Measurements from ENCODE around the gene CDH20.

Gene CDH20

DNA sequence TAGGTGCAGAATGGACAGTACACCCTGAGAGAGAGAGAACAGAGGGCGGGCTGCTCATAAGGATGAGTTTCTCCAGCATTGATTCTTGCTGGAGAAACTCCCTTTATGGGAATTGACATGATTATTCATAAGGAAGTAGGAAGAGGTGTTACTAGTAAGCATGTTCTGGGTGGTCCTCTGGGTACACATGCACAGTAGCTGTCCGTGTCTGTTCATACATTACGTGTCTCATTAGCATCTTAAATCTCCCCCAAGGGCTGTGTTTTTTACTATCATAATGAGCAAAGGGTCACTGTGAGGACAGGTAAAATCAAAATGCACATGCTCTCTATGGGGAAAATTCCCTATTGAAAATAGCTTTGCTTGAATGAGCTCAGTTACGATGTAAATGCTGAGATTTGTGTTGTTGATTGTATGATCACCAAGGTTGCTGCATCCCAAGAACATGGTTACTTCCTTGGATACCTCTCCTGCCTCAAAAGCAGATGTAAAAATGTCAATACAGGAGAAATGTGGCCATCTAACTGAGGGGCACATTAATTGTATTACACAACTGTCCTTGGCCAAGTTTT lies 238.9 kb downstream of the CDH20 start:
- Histone ChIP-seq H3K36me3 (ENCODE audit: insufficient read depth, low read length) (peaks cover 3% of the 10 kb centered on the region; the same call in 1 of the 2 replicates), H3K4me3 (ENCODE audit: low read depth, low read length) (no peak overlapping the region), H3K27ac (ENCODE audit: low read depth, low read length) (no peak overlapping the region), H3K79me2 (ENCODE audit: control insufficient read depth, insufficient read depth, low read length, unreplicated experiment) (no peaks in the 10 kb centered on the region), H3K27me3 (ENCODE audit: insufficient read depth, low read length) (no peaks in the 10 kb centered on the region), H3K4me1 (ENCODE audit: control insufficient read depth, insufficient read depth, low read length, unreplicated experiment) (peaks cover 13% of the 10 kb centered on the region), H2AFZ (ENCODE audit: low read length, unreplicated experiment) (no peak overlapping the region)

DNA sequence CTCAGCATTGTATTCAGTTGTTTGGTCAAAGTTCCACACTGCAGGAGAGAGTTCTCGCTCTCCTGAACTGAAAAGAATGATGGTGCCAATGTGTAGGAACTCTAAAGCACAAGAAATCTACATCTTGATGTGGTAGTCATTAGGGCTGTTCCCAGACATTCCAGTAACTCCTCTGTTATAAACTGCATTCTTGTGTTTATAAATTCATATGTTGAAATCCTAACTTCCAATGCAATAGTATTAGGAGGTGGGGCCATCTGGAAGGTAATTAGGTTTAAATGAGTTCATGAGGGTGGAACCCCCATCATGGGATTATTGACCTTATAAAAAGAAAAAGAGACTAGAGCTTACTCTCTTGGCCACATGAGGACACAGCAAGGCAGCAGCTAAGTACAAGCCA lies 239.6 kb downstream of the CDH20 start:
- no peak overlapping the region for H2AFZ ChIP-seq (ENCODE audit: low read length, unreplicated experiment)

DNA sequence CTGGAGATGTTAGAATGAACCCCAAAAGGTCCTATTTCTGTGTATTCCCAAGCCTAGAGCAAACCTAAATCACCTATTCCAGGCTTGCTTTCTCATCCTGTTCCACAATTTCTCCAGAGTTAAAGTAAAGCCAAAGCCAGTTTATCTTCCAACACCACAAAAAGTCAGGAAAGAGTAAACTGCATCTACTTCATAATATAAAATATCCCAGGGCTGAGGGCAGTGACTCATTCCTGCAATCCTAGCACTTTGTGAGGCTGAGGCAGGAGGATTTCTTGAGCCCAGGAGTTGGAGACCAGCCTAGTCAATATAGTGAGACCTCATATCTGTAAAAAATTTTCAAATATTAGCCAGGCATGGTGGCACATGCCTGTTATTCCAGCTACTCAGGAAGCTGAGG lies 241.4 kb downstream of the CDH20 start:
- peaks cover 3% of the 10 kb centered on the region; the same call in 1 of the 2 replicates for H3K36me3 ChIP-seq (ENCODE audit: insufficient read depth, low read length)
- no peaks in the 10 kb centered on the region for H3K27me3 ChIP-seq (ENCODE audit: insufficient read depth, low read length)
- peaks cover 9% of the 10 kb centered on the region for H3K4me1 ChIP-seq (ENCODE audit: control insufficient read depth, insufficient read depth, low read length, unreplicated experiment)
- H3K4me3 ChIP-seq (ENCODE audit: low read depth, low read length), result no peak overlapping the region
- no peak overlapping the region for H2AFZ ChIP-seq (ENCODE audit: low read length, unreplicated experiment)
- H3K27ac ChIP-seq (ENCODE audit: low read depth, low read length), result no peak overlapping the region
- no peaks in the 10 kb centered on the region for H3K79me2 ChIP-seq (ENCODE audit: control insufficient read depth, insufficient read depth, low read length, unreplicated experiment)

More for the DNA sequence above, 239.6 kb downstream of the CDH20 start:
- Histone ChIP-seq H3K27ac (ENCODE audit: low read depth, low read length) (no peak overlapping the region), H3K4me1 (ENCODE audit: control insufficient read depth, insufficient read depth, low read length, unreplicated experiment) (peaks cover 13% of the 10 kb centered on the region), H3K4me3 (ENCODE audit: low read depth, low read length) (no peak overlapping the region), H3K27me3 (ENCODE audit: insufficient read depth, low read length) (no peaks in the 10 kb centered on the region), H3K36me3 (ENCODE audit: insufficient read depth, low read length) (peaks cover 3% of the 10 kb centered on the region; the same call in 1 of the 2 replicates), H3K79me2 (ENCODE audit: control insufficient read depth, insufficient read depth, low read length, unreplicated experiment) (no peaks in the 10 kb centered on the region)

DNA sequence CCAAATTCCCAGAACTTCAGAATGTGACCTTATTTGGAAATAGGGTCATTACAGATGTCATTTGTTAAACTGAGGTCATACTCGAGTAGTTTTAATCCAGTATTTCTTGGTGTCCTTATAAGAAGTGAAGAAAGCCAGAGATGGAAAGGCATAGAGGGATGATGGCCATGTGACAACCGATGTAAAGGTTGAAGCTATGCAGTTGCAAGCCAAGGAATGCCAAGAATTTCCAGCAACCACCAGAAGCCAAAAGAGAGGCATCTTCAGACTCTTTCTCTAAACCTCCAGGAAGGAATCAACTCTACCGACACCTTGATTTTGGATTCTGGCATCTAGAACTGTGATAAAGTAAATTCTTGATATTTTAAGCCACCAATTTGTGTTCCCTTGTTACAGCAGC lies 242.2 kb downstream of the CDH20 start:
- Histone ChIP-seq H3K27ac (ENCODE audit: low read depth, low read length) (no peak overlapping the region), H3K4me3 (ENCODE audit: low read depth, low read length) (no peak overlapping the region), H3K79me2 (ENCODE audit: control insufficient read depth, insufficient read depth, low read length, unreplicated experiment) (no peaks in the 10 kb centered on the region), H2AFZ (ENCODE audit: low read length, unreplicated experiment) (no peak overlapping the region), H3K4me1 (ENCODE audit: control insufficient read depth, insufficient read depth, low read length, unreplicated experiment) (peaks cover 5% of the 10 kb centered on the region), H3K27me3 (ENCODE audit: insufficient read depth, low read length) (no peaks in the 10 kb centered on the region), H3K36me3 (ENCODE audit: insufficient read depth, low read length) (peaks cover 3% of the 10 kb centered on the region; the same call in 1 of the 2 replicates)

DNA sequence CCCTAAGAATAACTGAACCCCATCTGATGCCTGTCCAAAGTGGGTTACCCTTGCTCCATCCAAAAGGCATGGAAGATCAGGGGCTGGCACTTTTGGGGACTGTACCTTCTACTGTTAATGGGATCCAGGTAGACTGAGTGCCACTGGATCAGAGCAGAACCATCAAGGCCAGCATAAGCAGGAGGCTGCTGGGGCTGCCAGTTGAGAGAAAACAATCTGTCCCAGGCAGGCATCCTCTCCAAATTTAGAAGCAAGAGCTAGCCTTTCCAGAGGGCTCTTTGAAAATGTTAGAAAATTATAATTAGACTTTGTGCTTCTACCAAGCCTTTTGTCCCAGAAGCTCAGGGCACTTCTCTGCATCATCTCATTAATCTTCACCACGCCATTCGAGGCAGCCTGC lies 245.6 kb downstream of the CDH20 start:
- Histone ChIP-seq H3K36me3 (ENCODE audit: insufficient read depth, low read length) (no peaks in the 10 kb centered on the region), H3K79me2 (ENCODE audit: control insufficient read depth, insufficient read depth, low read length, unreplicated experiment) (no peaks in the 10 kb centered on the region), H3K27me3 (ENCODE audit: insufficient read depth, low read length) (no peaks in the 10 kb centered on the region), H2AFZ (ENCODE audit: low read length, unreplicated experiment) (no peak overlapping the region), H3K4me3 (ENCODE audit: low read depth, low read length) (no peak overlapping the region), H3K27ac (ENCODE audit: low read depth, low read length) (no peak overlapping the region), H3K4me1 (ENCODE audit: control insufficient read depth, insufficient read depth, low read length, unreplicated experiment) (peaks cover 10% of the 10 kb centered on the region)

DNA sequence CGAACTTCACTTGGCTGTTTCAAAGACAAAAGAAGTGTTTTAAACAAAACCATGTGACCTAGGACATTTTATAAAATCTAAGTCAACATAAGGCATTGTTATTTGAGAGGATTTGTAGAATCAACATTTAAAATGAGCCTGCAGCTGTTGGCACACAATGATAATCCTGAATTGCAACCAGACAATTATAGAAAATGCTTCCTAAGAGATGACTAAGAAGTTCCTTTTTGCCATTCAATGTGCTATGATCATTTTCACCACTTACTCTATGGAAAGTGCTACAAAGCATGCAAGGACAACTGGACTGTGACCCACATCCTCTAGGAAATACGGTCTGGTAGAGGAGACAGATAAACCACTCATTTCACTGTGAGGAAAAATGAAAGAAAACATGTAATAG lies 246.4 kb downstream of the CDH20 start:
- Histone ChIP-seq H2AFZ (ENCODE audit: low read length, unreplicated experiment) (no peak overlapping the region), H3K36me3 (ENCODE audit: insufficient read depth, low read length) (no peaks in the 10 kb centered on the region), H3K27me3 (ENCODE audit: insufficient read depth, low read length) (no peaks in the 10 kb centered on the region), H3K4me1 (ENCODE audit: control insufficient read depth, insufficient read depth, low read length, unreplicated experiment) (peaks cover 10% of the 10 kb centered on the region), H3K27ac (ENCODE audit: low read depth, low read length) (no peak overlapping the region), H3K4me3 (ENCODE audit: low read depth, low read length) (peak overlapping the region; percentile 8; the same call in 1 of the 2 replicates), H3K79me2 (ENCODE audit: control insufficient read depth, insufficient read depth, low read length, unreplicated experiment) (no peaks in the 10 kb centered on the region)

DNA sequence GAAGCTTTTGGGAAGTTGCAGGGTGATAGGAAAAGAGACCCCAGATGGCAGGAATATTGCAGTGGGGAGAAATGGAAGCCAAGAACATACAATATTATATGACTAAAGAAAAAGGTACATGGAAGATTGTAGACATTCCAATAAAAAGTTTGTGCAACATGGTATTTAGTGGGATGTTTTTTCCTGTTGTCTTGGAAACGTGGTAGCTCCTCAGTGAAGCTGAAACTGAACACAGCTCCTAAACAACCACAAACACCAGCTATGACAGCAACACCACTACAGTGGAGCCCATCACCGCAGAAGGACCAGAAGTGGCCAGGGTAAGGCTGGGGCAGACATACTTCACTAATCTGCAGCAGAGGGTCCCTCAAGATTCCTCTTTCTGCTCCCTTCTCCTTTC lies 246.8 kb downstream of the CDH20 start:
- Histone ChIP-seq H3K27me3 (ENCODE audit: insufficient read depth, low read length) (no peaks in the 10 kb centered on the region), H3K4me3 (ENCODE audit: low read depth, low read length) (no peak overlapping the region)

DNA sequence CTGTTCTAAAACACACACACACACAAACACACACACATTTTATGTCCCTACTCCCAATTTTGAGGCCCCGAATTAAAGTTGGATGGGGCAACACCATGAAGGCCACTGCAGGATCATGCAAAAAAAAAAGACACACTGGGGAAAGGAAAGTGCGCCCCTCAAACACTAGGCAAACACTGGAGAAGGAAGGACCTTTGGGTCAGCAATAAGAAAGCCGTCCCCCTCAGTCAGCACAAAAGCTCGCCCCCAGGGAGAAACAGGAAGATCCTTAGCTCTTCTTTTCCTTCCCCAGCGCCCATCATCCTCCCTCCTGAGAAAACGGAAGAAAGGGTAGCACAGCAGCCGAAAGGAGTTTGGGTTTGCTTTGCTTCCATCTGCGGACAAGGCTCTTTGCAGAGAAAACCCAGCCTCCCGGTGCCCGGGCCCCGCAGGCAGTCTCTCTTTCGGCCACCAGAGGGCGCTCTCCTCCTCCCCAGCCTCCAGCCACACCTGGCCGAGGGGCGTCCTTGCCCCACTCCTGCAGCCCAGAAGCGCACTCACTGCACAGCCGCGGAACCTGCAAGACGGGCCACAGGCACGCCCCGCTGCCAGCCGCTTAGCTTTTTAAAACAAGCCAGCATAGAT lies 248.5 kb downstream of the CDH20 start:
- Histone ChIP-seq H3K4me1 (ENCODE audit: control insufficient read depth, insufficient read depth, low read length, unreplicated experiment) (peaks cover 5% of the 10 kb centered on the region), H3K4me3 (ENCODE audit: low read depth, low read length) (peak overlapping the region; percentile 71), H3K27ac (ENCODE audit: low read depth, low read length) (no peak overlapping the region), H3K79me2 (ENCODE audit: control insufficient read depth, insufficient read depth, low read length, unreplicated experiment) (no peaks in the 10 kb centered on the region), H3K36me3 (ENCODE audit: insufficient read depth, low read length) (no peaks in the 10 kb centered on the region), H2AFZ (ENCODE audit: low read length, unreplicated experiment) (peak overlapping the region; percentile 95), H3K27me3 (ENCODE audit: insufficient read depth, low read length) (no peaks in the 10 kb centered on the region)

More for the DNA sequence above, 246.8 kb downstream of the CDH20 start:
- Histone ChIP-seq H2AFZ (ENCODE audit: low read length, unreplicated experiment) (no peak overlapping the region), H3K79me2 (ENCODE audit: control insufficient read depth, insufficient read depth, low read length, unreplicated experiment) (no peaks in the 10 kb centered on the region), H3K27ac (ENCODE audit: low read depth, low read length) (no peak overlapping the region), H3K4me1 (ENCODE audit: control insufficient read depth, insufficient read depth, low read length, unreplicated experiment) (peaks cover 10% of the 10 kb centered on the region), H3K36me3 (ENCODE audit: insufficient read depth, low read length) (no peaks in the 10 kb centered on the region)

DNA sequence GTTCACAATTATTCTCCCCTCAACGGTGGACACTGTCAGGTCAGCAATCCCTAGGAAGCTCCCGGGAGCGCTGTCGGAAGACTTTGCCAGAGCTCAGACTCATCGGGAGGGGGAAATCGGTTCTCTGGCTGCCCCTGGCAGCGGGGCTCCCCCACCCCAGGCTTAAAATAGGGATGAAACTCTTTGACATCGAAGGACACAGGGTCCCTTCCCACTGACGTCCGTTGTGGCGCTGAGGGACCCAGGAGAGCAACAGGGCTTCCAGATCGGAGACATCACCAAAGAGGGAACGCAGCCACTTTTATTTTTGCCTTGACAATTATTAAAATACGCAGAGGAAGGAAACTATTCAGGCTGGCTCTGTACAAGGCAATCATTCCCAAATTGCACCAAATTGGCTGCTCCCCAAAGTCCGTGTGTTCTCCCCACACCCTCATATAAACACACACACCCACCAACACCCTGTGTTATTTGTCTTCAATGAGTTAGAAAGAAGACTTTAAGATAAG lies 249.0 kb downstream of the CDH20 start:
- peak overlapping the region; percentile 70 for H2AFZ ChIP-seq (ENCODE audit: low read length, unreplicated experiment)
- peaks cover 5% of the 10 kb centered on the region for H3K4me1 ChIP-seq (ENCODE audit: control insufficient read depth, insufficient read depth, low read length, unreplicated experiment)
- H3K79me2 ChIP-seq (ENCODE audit: control insufficient read depth, insufficient read depth, low read length, unreplicated experiment), result no peaks in the 10 kb centered on the region
- no peak overlapping the region for H3K27ac ChIP-seq (ENCODE audit: low read depth, low read length)
- no peaks in the 10 kb centered on the region for H3K36me3 ChIP-seq (ENCODE audit: insufficient read depth, low read length)
- peak overlapping the region; percentile 71 for H3K4me3 ChIP-seq (ENCODE audit: low read depth, low read length)
- H3K27me3 ChIP-seq (ENCODE audit: insufficient read depth, low read length), result no peaks in the 10 kb centered on the region

DNA sequence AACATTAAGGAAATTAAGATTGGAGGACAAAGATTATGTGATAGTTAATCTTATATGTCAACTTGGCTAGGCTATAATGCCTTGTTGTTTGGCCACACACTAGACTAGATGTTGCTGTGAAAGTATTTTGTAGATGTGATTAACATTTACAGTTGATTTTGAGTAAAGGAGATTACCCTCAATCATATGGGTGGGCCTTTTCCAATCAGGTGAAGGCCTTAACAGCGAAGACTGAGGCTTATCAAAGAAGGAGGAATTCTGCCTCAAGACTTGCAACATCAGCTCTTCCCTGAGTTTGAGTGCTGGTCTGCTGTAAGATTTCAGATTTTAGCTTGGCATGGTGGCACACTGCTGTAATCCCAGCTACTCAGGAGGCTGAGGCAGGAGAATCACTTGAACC lies 250.3 kb downstream of the CDH20 start:
- H3K27me3 ChIP-seq (ENCODE audit: insufficient read depth, low read length), result no peaks in the 10 kb centered on the region
- H3K36me3 ChIP-seq (ENCODE audit: insufficient read depth, low read length), result no peaks in the 10 kb centered on the region
- peaks cover 16% of the 10 kb centered on the region for H3K4me1 ChIP-seq (ENCODE audit: control insufficient read depth, insufficient read depth, low read length, unreplicated experiment)
- H2AFZ ChIP-seq (ENCODE audit: low read length, unreplicated experiment), result no peak overlapping the region
- H3K27ac ChIP-seq (ENCODE audit: low read depth, low read length), result no peak overlapping the region
- H3K79me2 ChIP-seq (ENCODE audit: control insufficient read depth, insufficient read depth, low read length, unreplicated experiment), result no peaks in the 10 kb centered on the region
- no peak overlapping the region for H3K4me3 ChIP-seq (ENCODE audit: low read depth, low read length)

DNA sequence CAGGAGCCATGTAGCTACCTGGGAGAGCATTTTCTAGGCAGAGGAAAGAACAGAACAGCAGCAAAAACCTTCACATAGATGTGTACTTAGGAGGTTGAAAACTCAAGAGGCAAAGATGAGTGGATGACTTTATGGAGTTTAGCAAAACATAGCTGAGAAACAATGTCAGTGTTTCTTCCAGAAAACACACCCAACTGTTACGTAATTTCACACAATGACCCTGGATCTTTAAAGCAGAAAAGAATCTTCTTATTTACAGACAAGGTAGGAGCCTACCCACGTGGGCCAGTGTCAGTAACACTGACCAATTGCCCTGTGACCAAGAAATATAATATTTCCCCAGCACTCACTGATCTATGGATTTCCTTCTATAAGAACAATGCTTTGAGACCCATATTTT lies 254.6 kb downstream of the CDH20 start:
- Histone ChIP-seq H3K4me3 (ENCODE audit: low read depth, low read length) (no peak overlapping the region), H2AFZ (ENCODE audit: low read length, unreplicated experiment) (no peak overlapping the region), H3K4me1 (ENCODE audit: control insufficient read depth, insufficient read depth, low read length, unreplicated experiment) (peaks cover 22% of the 10 kb centered on the region)

More for the DNA sequence above, 254.6 kb downstream of the CDH20 start:
- H3K27ac ChIP-seq (ENCODE audit: low read depth, low read length), result no peak overlapping the region
- no peaks in the 10 kb centered on the region for H3K27me3 ChIP-seq (ENCODE audit: insufficient read depth, low read length)
- no peaks in the 10 kb centered on the region for H3K36me3 ChIP-seq (ENCODE audit: insufficient read depth, low read length)
- H3K79me2 ChIP-seq (ENCODE audit: control insufficient read depth, insufficient read depth, low read length, unreplicated experiment), result no peaks in the 10 kb centered on the region

All from ACC112 (cell line).